ENCODE results near the gene TAF6L.

DNA sequence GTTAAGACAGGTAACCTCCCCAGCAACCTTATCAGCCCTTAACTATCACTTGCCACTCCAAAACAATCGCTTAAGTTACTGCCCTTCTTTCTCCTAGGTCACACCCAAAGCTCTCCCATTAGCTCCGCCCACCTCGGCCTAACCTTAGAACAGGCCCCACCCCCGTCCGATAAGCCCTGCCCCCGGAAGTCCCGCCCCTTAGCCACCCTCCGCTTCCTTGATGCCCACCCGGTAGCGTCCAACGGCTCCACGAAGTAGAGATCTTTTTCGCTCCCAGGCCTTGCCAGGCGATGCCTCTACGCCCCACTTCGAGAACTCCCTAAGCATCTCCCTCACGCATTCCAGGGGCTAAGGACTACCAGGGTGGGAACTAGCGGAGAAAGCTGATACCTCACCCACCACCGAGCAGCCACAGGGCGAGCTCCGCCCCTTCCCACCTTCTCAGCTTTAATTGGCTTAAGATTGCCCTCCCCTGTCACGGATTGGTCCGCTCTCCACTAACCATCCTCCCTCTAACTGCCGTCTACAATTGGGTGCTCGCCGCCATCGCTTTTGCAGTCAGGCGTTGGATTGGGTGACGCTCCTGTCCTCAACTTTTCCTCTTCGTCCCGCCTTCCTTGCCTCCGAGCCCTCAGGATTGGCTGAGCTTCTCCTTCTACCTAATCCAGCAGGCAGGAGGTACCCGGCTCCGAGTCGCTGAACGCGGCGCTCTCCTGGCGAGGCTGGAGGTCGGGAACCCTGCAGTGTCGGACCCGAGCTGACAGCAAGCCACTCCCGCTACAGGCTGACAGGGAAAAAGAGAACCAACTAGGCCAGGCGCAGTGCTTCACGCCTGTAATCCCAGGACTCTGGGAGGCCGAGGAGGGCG, 17.2 kb upstream of the TAF6L start, which contains the start of gene ZBTB3:
- TF ChIP-seq, protein P1, sequence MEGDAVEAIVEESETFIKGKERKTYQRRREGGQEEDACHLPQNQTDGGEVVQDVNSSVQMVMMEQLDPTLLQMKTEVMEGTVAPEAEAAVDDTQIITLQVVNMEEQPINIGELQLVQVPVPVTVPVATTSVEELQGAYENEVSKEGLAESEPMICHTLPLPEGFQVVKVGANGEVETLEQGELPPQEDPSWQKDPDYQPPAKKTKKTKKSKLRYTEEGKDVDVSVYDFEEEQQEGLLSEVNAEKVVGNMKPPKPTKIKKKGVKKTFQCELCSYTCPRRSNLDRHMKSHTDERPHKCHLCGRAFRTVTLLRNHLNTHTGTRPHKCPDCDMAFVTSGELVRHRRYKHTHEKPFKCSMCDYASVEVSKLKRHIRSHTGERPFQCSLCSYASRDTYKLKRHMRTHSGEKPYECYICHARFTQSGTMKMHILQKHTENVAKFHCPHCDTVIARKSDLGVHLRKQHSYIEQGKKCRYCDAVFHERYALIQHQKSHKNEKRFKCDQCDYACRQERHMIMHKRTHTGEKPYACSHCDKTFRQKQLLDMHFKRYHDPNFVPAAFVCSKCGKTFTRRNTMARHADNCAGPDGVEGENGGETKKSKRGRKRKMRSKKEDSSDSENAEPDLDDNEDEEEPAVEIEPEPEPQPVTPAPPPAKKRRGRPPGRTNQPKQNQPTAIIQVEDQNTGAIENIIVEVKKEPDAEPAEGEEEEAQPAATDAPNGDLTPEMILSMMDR (IDR thresholded peaks at IDR 0.05) = peak in 2 of 4 experiments; percentile 5 to 43
- TF ChIP-seq POLR2A (IDR thresholded peaks at IDR 0.05) = peak; percentile 52 to 74
